Bone marrow (tissue), 2 donors: ENCODE results near the gene CACNA1S.

ENCODE experiments used
- DNase-seq, 2 donors: peaks; one replicate each; lab custom pipeline; 2025; lab: John Stamatoyannopoulos, UW

The CACNA1S gene

GRCh38 chr1:201061049-201061448 is 51.2 kb downstream of the CACNA1S start:
- no peak for DNase-seq

- no peak for DNase-seq
These were observed 51.6 kb downstream of the CACNA1S start for GRCh38 chr1:201060586-201060985.

GRCh38 chr1:201059871-201060555 is 52.2 kb downstream of the CACNA1S start:
- DNase-seq: no peak

- DNase-seq: no peak
These were observed 52.8 kb downstream of the CACNA1S start for GRCh38 chr1:201059401-201059800.

GRCh38 chr1:201054091-201054543 is 58.1 kb downstream of the CACNA1S start:
- DNase-seq: no peak

GRCh38 chr1:201053155-201053860 is 58.9 kb downstream of the CACNA1S start:
- no peak for DNase-seq

- no peak for DNase-seq
These were observed 60.8 kb downstream of the CACNA1S start for GRCh38 chr1:201051399-201051798.

- no peak for DNase-seq
These were observed 61.5 kb downstream of the CACNA1S start for GRCh38 chr1:201050515-201051277.

GRCh38 chr1:201049248-201049831 is 62.9 kb downstream of the CACNA1S start:
- DNase-seq: no peak

GRCh38 chr1:201048521-201048920 is 63.7 kb downstream of the CACNA1S start:
- DNase-seq: no peak

GRCh38 chr1:201044119-201044518 is 68.1 kb downstream of the CACNA1S start:
- no peak for DNase-seq

GRCh38 chr1:201042779-201043461 is 69.3 kb downstream of the CACNA1S start:
- DNase-seq: peak; percentile 12 to 63

GRCh38 chr1:201041011-201041410 is 71.2 kb downstream of the CACNA1S start:
- DNase-seq: no peak

- DNase-seq: no peak
These were observed 72.3 kb downstream of the CACNA1S start for GRCh38 chr1:201039876-201040275.

GRCh38 chr1:201039418-201039817 is 72.8 kb downstream of the CACNA1S start:
- no peak for DNase-seq

- no peak for DNase-seq
These were observed 73.9 kb downstream of the CACNA1S start for GRCh38 chr1:201038186-201038876.

GRCh38 chr1:201036188-201036842 is 75.9 kb downstream of the CACNA1S start:
- DNase-seq: no peak

- DNase-seq: no peak
These were observed 77.6 kb downstream of the CACNA1S start for GRCh38 chr1:201034671-201035070.

- no peak for DNase-seq
These were observed 79.8 kb downstream of the CACNA1S start for GRCh38 chr1:201032408-201032807.

GRCh38 chr1:201028461-201028889 is 83.8 kb downstream of the CACNA1S start:
- DNase-seq: no peak

- DNase-seq: peak in 1 of 2 donors; percentile 82
These were observed 85.4 kb downstream of the CACNA1S start for GRCh38 chr1:201026836-201027235.
